ENCODE results near the gene TMEM92.

The TMEM92 gene

DNA sequence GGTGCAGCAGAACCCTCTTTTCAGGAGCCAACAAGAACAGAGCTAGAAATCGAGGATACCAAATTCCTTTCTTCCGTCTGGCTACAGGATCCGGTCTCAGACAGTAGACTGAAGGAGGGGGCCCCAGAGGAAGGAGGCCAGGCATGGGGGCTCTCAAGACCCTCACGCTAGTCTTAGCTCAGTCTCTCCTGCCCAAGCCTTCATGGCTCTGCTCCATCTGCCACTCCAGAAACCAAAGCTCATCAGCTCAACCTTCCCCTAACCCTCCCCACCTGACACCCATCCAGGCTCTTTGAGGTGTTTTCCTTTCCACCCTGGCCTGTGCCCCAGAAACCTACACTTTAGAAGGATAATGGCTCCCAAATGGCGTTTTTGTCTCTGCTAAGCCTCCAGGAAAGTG is 6.2 kb upstream of the TMEM92 start:
- H3K9me3 ChIP-seq (ENCODE audit: insufficient read depth, low read depth, low read length) = no peaks in the 10 kb centered on the region
- no peaks in the 10 kb centered on the region for H3F3A ChIP-seq (ENCODE audit: low read depth)
- no peak overlapping the region for H3K4me3 ChIP-seq (ENCODE audit: low read length, poor library complexity, severe bottlenecking)
- no peaks in the 10 kb centered on the region for H3K27me3 ChIP-seq (ENCODE audit: insufficient read depth, low read length, poor library complexity, severe bottlenecking)
- H3K36me3 ChIP-seq (ENCODE audit: insufficient read depth, low read length) = no peaks in the 10 kb centered on the region
- no peak overlapping the region for H3K4me2 ChIP-seq (ENCODE audit: low read depth, low read length, poor library complexity, severe bottlenecking)
- H3K9ac ChIP-seq (ENCODE audit: low read depth, low read length, poor library complexity, severe bottlenecking) = no peak overlapping the region
- H4K20me1 ChIP-seq (ENCODE audit: insufficient read depth, low read length, poor library complexity, severe bottlenecking) = no peaks in the 10 kb centered on the region
- peaks cover 4% of the 10 kb centered on the region for H3K4me1 ChIP-seq (ENCODE audit: insufficient read depth, low read length, poor library complexity, severe bottlenecking)
- no peaks in the 10 kb centered on the region for H3K79me2 ChIP-seq (ENCODE audit: insufficient read depth, low read length)
- no peaks in the 10 kb centered on the region for H3K9me2 ChIP-seq (replicated peaks; ENCODE audit: low read depth, low read length)
- TF ChIP-seq, protein P1, sequence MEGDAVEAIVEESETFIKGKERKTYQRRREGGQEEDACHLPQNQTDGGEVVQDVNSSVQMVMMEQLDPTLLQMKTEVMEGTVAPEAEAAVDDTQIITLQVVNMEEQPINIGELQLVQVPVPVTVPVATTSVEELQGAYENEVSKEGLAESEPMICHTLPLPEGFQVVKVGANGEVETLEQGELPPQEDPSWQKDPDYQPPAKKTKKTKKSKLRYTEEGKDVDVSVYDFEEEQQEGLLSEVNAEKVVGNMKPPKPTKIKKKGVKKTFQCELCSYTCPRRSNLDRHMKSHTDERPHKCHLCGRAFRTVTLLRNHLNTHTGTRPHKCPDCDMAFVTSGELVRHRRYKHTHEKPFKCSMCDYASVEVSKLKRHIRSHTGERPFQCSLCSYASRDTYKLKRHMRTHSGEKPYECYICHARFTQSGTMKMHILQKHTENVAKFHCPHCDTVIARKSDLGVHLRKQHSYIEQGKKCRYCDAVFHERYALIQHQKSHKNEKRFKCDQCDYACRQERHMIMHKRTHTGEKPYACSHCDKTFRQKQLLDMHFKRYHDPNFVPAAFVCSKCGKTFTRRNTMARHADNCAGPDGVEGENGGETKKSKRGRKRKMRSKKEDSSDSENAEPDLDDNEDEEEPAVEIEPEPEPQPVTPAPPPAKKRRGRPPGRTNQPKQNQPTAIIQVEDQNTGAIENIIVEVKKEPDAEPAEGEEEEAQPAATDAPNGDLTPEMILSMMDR (conservative IDR thresholded peaks at IDR 0.05; ENCODE audit: low read length) = no peak
- TF ChIP-seq EZH2phosphoT487 (IDR thresholded peaks at IDR 0.05; ENCODE audit: borderline replicate concordance) = no peak
- H2AFZ ChIP-seq (ENCODE audit: low read length) = no peak overlapping the region

DNA sequence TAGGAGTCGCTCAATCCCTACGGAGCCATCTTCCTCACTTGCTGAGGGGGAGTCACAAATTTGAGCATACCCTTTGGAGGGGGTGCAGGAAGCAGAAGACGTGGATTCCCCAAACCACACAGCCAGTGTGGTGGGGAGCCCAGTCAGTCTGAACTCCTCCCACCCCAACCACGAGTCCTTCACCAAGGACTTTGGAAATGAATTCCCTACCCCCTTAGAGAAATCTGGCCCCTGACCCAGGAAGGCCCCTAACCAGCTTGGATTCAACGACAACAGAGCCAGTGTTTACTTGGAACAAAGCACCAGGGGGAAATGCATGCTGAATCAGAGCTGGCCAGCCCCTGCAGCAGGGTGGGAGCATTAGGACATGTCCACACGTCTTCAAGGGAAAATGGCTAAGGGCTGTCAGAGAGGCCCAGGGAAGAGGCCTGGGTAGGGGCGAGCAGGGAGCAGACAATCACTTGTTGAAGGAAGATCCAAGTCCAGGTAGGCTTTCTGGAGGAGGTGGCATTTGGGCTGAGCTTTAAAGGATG is 5.5 kb upstream of the TMEM92 start:
- Histone ChIP-seq H3K4me3 (ENCODE audit: low read length, poor library complexity, severe bottlenecking) (no peak overlapping the region), H4K20me1 (ENCODE audit: insufficient read depth, low read length, poor library complexity, severe bottlenecking) (no peaks in the 10 kb centered on the region), H3K79me2 (ENCODE audit: insufficient read depth, low read length) (no peaks in the 10 kb centered on the region), H3K27me3 (ENCODE audit: insufficient read depth, low read length, poor library complexity, severe bottlenecking) (no peaks in the 10 kb centered on the region), H3K4me1 (ENCODE audit: insufficient read depth, low read length, poor library complexity, severe bottlenecking) (peaks cover 4% of the 10 kb centered on the region), H3K9me3 (ENCODE audit: insufficient read depth, low read depth, low read length) (no peaks in the 10 kb centered on the region), H3K36me3 (ENCODE audit: insufficient read depth, low read length) (no peaks in the 10 kb centered on the region), H3F3A (ENCODE audit: low read depth) (no peaks in the 10 kb centered on the region), H2AFZ (ENCODE audit: low read length) (no peak overlapping the region), H3K4me2 (ENCODE audit: low read depth, low read length, poor library complexity, severe bottlenecking) (no peak overlapping the region), H3K9ac (ENCODE audit: low read depth, low read length, poor library complexity, severe bottlenecking) (no peak overlapping the region), H3K9me2 (replicated peaks; ENCODE audit: low read depth, low read length) (no peaks in the 10 kb centered on the region)
- TF ChIP-seq EZH2phosphoT487 (IDR thresholded peaks at IDR 0.05; ENCODE audit: borderline replicate concordance) = no peak
- TF ChIP-seq, protein P1 (conservative IDR thresholded peaks at IDR 0.05; ENCODE audit: low read length) = no peak

DNA sequence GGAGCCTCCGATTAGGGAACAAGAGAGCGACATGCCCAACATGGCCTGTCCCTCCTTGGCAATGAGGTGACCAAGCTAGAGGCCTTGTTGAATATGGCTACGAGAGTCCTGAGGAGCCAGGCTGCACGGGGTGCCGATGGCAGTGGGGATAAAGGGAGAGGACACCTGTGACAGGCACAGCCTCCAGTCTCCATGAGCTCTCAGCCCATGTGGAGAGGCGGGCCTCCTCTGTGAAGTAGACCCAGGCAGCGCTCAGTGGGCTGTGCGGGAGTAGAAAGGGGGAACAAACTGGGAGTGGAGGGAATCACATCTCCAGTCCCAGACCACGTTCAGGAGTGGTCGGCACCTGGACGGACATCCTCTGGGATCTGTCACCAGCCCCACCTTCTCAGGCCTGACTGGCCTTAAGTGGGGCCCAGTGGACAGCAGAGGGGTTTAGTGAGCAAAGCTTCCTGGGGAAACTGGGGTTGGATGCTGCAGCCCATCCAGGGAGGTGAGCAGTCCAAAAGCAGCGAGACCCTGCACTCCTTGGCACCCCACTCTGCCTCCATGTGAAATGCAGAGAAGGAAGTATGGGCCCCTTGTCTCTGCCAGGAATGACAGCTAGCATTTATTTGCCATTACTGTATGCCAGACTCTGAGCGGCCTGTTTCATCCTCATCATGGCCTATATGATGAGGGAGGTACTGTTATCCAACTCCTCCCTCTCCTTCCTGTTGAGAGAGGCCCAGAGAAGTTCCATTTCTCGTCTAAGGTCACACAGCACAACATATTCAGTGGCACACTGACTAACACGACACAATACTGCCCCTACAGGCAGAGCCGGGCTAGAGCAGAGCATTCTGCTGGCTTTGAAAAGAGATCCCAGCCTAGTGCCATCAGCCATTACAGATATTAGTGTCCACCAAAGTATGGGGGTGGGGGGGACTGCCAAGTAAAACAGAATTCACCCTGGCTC is 4.5 kb upstream of the TMEM92 start:
- Histone ChIP-seq H3K9ac (ENCODE audit: low read depth, low read length, poor library complexity, severe bottlenecking) (no peak overlapping the region), H3K4me3 (ENCODE audit: low read length, poor library complexity, severe bottlenecking) (no peak overlapping the region), H3K4me1 (ENCODE audit: insufficient read depth, low read length, poor library complexity, severe bottlenecking) (peaks cover 13% of the 10 kb centered on the region), H3K36me3 (ENCODE audit: insufficient read depth, low read length) (no peaks in the 10 kb centered on the region), H3K79me2 (ENCODE audit: insufficient read depth, low read length) (no peaks in the 10 kb centered on the region), H3K4me2 (ENCODE audit: low read depth, low read length, poor library complexity, severe bottlenecking) (no peak overlapping the region), H2AFZ (ENCODE audit: low read length) (no peak overlapping the region), H4K20me1 (ENCODE audit: insufficient read depth, low read length, poor library complexity, severe bottlenecking) (no peaks in the 10 kb centered on the region), H3K9me2 (replicated peaks; ENCODE audit: low read depth, low read length) (no peaks in the 10 kb centered on the region), H3F3A (ENCODE audit: low read depth) (no peaks in the 10 kb centered on the region), H3K27me3 (ENCODE audit: insufficient read depth, low read length, poor library complexity, severe bottlenecking) (no peaks in the 10 kb centered on the region), H3K9me3 (ENCODE audit: insufficient read depth, low read depth, low read length) (no peaks in the 10 kb centered on the region)
- no peak for TF ChIP-seq EZH2phosphoT487 (IDR thresholded peaks at IDR 0.05; ENCODE audit: borderline replicate concordance)
- TF ChIP-seq, protein P1 (conservative IDR thresholded peaks at IDR 0.05; ENCODE audit: low read length) = peak; percentile 89

Measured in Loucy (cell line).